Prostate gland (tissue), 2 donors: Measurements from ENCODE around the gene FGFBP1. TPM values are rescaled to one million over a fixed set of nuclear protein-coding genes. Genes with fewer than 3 reads are reported as not detected.
"Not testable (repeated sequence)": the region's sequence is repeated elsewhere in the genome, so short reads cannot be mapped to it uniquely, and the experiment has no call there.

Experiments
- DNase-seq: peaks from one replicate; pipeline ENCODE4 v3.0.0-alpha.2; 2019; ENCODE audit warnings: low spot score
- H3K27ac ChIP-seq, 2 donors: fragments of 200-600 bp; sonication (generic); 2 replicates each; pipeline ENCODE4 v1.5.1; 2017 to 2019
- H3K27me3 ChIP-seq: fragments of 200-600 bp; sonication (generic); replicated peaks from 2 replicates; pipeline ENCODE4 v1.5.1; 2019; ENCODE audit not compliant: insufficient read depth
- H3K36me3 ChIP-seq, 2 donors: fragments of 200-600 bp; sonication (generic); 1 replicate in 1 of 2; 2 replicates in 1 of 2; pipeline versions ENCODE4 v1.5.1 to v1.8.1; 2017 to 2019
- H3K4me1 ChIP-seq: fragments of 200-600 bp; sonication (generic); replicated peaks from 2 replicates; pipeline ENCODE4 v1.5.1; 2019
- H3K4me3 ChIP-seq, 2 donors: fragments of 200-600 bp; sonication (generic); 2 replicates each; pipeline ENCODE4 v1.5.1; 2017 to 2019
- H3K9me3 ChIP-seq: fragments of 200-600 bp; sonication (generic); 2 replicates; pipeline ENCODE4 v1.5.1; 2017
- POLR2A ChIP-seq: fragments of 450-650 bp; IDR thresholded peaks from one replicate; pipeline ENCODE4 v1.6.1; 2016; ENCODE audit warnings: antibody characterized with exemption, mild to moderate bottlenecking
- POLR2AphosphoS5 ChIP-seq: sonication (generic); formaldehyde crosslinking; IDR thresholded peaks from one replicate; pipeline ENCODE4 v1.6.1; 2017; ENCODE audit warnings: antibody characterized with exemption
- WGBS: methylation state at CpG from one replicate; pipeline ENCODE4 v1.1.5; 2018; 5-methylcytosine and 5-hydroxymethylcytosine counted together
- intact Hi-C: fragments of 100-400 bp; cut with DNase I; formaldehyde crosslinking; loops from one replicate; pipeline ENCODE4 v1.14.2; 2022
- total RNA-seq, 2 donors: library from RNA; depleted of rRNA; stranded (reverse); fragments of >200 nt; gene quantifications; one replicate each; pipeline ENCODE4 v1.1.0, GENCODE V29; 2016
- TF ChIP-seq, protein P1 (sequence below), 4 experiments: fragments of 200-600 bp in 2 of 4; fragments of 450-650 bp in 2 of 4; sonication (generic) in 2 of 4; IDR thresholded peaks; 1 replicate in 3 of 4; 2 replicates in 1 of 4; pipeline ENCODE4 v1.5.1; 2016 to 2019; ENCODE audit warnings: antibody characterized with exemption in 4 of 4, mild to moderate bottlenecking in 2 of 4, moderate library complexity in 2 of 4

The FGFBP1 gene
- total RNA-seq, 2 donors from 2014 or later = 1.1 to 1.4 TPM

- H3K36me3 ChIP-seq = no peaks in the 10 kb centered on the region
- H3K4me3 ChIP-seq = no peak overlapping the region
- TF ChIP-seq POLR2A (no peak), POLR2AphosphoS5 (no peak)
- TF ChIP-seq, protein P1, sequence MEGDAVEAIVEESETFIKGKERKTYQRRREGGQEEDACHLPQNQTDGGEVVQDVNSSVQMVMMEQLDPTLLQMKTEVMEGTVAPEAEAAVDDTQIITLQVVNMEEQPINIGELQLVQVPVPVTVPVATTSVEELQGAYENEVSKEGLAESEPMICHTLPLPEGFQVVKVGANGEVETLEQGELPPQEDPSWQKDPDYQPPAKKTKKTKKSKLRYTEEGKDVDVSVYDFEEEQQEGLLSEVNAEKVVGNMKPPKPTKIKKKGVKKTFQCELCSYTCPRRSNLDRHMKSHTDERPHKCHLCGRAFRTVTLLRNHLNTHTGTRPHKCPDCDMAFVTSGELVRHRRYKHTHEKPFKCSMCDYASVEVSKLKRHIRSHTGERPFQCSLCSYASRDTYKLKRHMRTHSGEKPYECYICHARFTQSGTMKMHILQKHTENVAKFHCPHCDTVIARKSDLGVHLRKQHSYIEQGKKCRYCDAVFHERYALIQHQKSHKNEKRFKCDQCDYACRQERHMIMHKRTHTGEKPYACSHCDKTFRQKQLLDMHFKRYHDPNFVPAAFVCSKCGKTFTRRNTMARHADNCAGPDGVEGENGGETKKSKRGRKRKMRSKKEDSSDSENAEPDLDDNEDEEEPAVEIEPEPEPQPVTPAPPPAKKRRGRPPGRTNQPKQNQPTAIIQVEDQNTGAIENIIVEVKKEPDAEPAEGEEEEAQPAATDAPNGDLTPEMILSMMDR (IDR thresholded peaks at IDR 0.05) = no peak
- no peaks in the 10 kb centered on the region for H3K27me3 ChIP-seq
- WGBS = 100% methylated on average over 1 of the region's 1 CpG
- intact Hi-C loops = no loop called here
- no peaks in the 10 kb centered on the region for H3K4me1 ChIP-seq
- no peaks in the 10 kb centered on the region for H3K9me3 ChIP-seq
- H3K27ac ChIP-seq = no peak overlapping the region
- no peak for DNase-seq
Measured at GRCh38 chr4:15921592-15921932, 17.0 kb downstream of the FGFBP1 start.

- Histone ChIP-seq H3K36me3 (no peaks in the 10 kb centered on the region), H3K27ac (no peak overlapping the region), H3K4me1 (no peaks in the 10 kb centered on the region), H3K27me3 (no peaks in the 10 kb centered on the region), H3K4me3 (no peak overlapping the region), H3K9me3 (no peaks in the 10 kb centered on the region)
- TF ChIP-seq POLR2A (no peak), POLR2AphosphoS5 (no peak)
- TF ChIP-seq, protein P1 (IDR thresholded peaks at IDR 0.05) = no peak
- WGBS = 28% methylated on average over 4 of the region's 4 CpGs
- intact Hi-C loops = no loop called here
- peak; percentile 12 for DNase-seq
Measured at GRCh38 chr4:15920723-15921591, 17.6 kb downstream of the FGFBP1 start.

DNA sequence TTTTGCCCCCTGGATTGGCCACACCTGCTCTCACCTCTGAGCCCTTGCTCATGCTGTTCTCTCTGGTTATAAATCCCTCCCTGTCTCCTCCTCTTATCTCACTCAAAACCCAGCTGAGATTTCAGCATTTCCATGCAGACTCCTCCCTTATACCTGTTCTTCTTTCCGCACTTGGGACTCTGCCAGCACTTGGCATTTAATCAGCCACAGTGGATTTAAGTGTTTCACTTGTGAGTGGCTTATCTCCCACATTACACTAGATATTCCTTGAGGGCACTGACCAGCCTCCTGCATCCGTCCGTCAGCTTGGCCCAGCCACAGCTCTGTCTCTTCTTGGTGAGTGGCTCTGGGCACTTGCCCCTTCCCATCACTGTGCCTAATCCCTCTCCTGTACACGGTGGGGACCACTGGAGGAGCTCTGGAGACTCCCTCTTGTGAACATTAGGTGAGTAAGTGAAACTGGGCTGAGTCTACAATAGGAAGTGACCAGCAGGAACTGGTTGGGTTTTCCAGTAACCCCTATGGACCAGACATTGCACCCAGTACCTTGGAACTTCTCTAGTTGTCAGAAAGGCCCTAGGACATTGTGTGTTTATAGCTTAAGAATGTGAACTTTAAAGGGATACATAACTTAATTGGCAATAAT, 19.9 kb downstream of the FGFBP1 start:
- Histone ChIP-seq H3K9me3 (no peaks in the 10 kb centered on the region), H3K36me3 (no peaks in the 10 kb centered on the region), H3K4me1 (no peaks in the 10 kb centered on the region), H3K4me3 (no peak overlapping the region), H3K27me3 (no peaks in the 10 kb centered on the region), H3K27ac (no peak overlapping the region)
- DNase-seq = no peak
- TF ChIP-seq, protein P1 (IDR thresholded peaks at IDR 0.05) = no peak
- no peak for TF ChIP-seq POLR2AphosphoS5
- no peak for TF ChIP-seq POLR2A
- intact Hi-C loops = no loop called here
- 40% methylated on average over 4 of the region's 4 CpGs for WGBS

GRCh38 chr4:15917297-15917696, 21.2 kb downstream of the FGFBP1 start:
- WGBS = 95% methylated on average over 2 of the region's 2 CpGs
- Histone ChIP-seq H3K4me1 (no peaks in the 10 kb centered on the region), H3K27ac (no peak overlapping the region), H3K9me3 (no peaks in the 10 kb centered on the region), H3K27me3 (no peaks in the 10 kb centered on the region), H3K36me3 (no peaks in the 10 kb centered on the region), H3K4me3 (no peak overlapping the region)
- DNase-seq = no peak
- TF ChIP-seq, protein P1 (IDR thresholded peaks at IDR 0.05) = no peak
- TF ChIP-seq POLR2AphosphoS5 (no peak), POLR2A (no peak)
- intact Hi-C loops = no loop called here

- DNase-seq, H3K4me3 ChIP-seq, H3K27me3 ChIP-seq, H3K9me3 ChIP-seq, H3K36me3 ChIP-seq, intact Hi-C loops, H3K4me1 ChIP-seq, H3K27ac ChIP-seq: not testable (repeated sequence)
- WGBS = 97% methylated on average over 9 of the region's 9 CpGs
Measured at GRCh38 chr4:15916358-15916757, 22.2 kb downstream of the FGFBP1 start.
